K562 (cell line): ENCODE data around the gene MPHOSPH9. TPM values are rescaled to one million over a fixed set of nuclear protein-coding genes. Genes with fewer than 3 reads are reported as not detected.

Source experiments
- BRCA1 ChIP-seq, 2 experiments: fragments of 450-650 bp in 1 of 2; sonication (generic) in 1 of 2; formaldehyde crosslinking in 1 of 2; IDR thresholded peaks; 2 replicates each; pipeline versions ENCODE4 v1.5.0 to v1.6.1; 2017 to 2020; ENCODE audit warnings: mild to moderate bottlenecking in 1 of 2, missing genetic modification reagents in 1 of 2
- HMGN3 ChIP-seq: IDR thresholded peaks from 2 replicates; pipeline ENCODE4 v1.6.1; 2011; ENCODE audit warnings: borderline replicate concordance, low read depth, mild to moderate bottlenecking, mixed read lengths, low read length; ENCODE audit not compliant: insufficient read length; ENCODE audit errors: extremely low read depth
- MGA ChIP-seq: fragments of 450-650 bp; IDR thresholded peaks from 2 replicates; pipeline ENCODE4 v1.6.1; 2016; ENCODE audit warnings: mild to moderate bottlenecking, moderate library complexity
- NFE2L1 ChIP-seq: fragments of 450-650 bp; IDR thresholded peaks from 2 replicates; pipeline ENCODE4 v1.6.1; 2016; ENCODE audit warnings: missing genetic modification characterization, low read depth, mild to moderate bottlenecking, missing compliant biosample characterization, moderate library complexity, borderline replicate concordance
- RAD21 ChIP-seq, 2 experiments: fragments of 250-450 bp in 1 of 2; fragments of 450-650 bp in 1 of 2; sonication (Bioruptor Pico) in 1 of 2; formaldehyde crosslinking in 1 of 2; IDR thresholded peaks in 1 of 2; conservative IDR thresholded peaks in 1 of 2; 2 replicates each; pipeline versions ENCODE4 v1.4.0 to v1.8.0; 2020 to 2022; ENCODE audit warnings: mild to moderate bottlenecking in 2 of 2, moderate library complexity in 1 of 2
- RERE ChIP-seq: sonication (generic); formaldehyde crosslinking; IDR thresholded peaks from 2 replicates; pipeline ENCODE4 v1.8.0; 2023; ENCODE audit warnings: missing genetic modification reagents, mild to moderate bottlenecking, borderline replicate concordance
- polyA plus RNA-seq, 8 experiments: library from polyadenylated mRNA; depleted of rRNA in 4 of 8; stranded (reverse) in 5 of 8; unstranded in 3 of 8; fragments of >200 nt; fragmentation: Nextera tagmentation in 2 of 8; fragmentation: Illumina TruSeq in 1 of 8; extraction: Ambion mirVana in 2 of 8; extraction: Trizol in 1 of 8; gene quantifications; 2 replicates each; pipeline versions ENCODE4 v1.2.1 to v1.2.3, GENCODE V29; 2011 to 2014; ENCODE audit warnings: inconsistent platforms in 1 of 8, missing spikeins in 1 of 8
- total RNA-seq, 7 experiments: library from RNA; depleted of rRNA in 6 of 7; stranded (reverse); fragments of >200 nt in 6 of 7; fragmentation: Illumina TruSeq in 2 of 7; extraction: Trizol in 2 of 7; gene quantifications; 2 replicates each; pipeline versions ENCODE4 v1.2.1 to v1.2.3, GENCODE V29; 2011 to 2021; ENCODE audit warnings: low replicate concordance in 1 of 7

The MPHOSPH9 gene
- total and polyA plus RNA-seq, 9 of the 15 experiments (the other 6 are each of a cell fraction or from before 2014, with no cell fraction given), result 14.2 to 103 (median 54.5) TPM

- TF ChIP-seq RERE (CRISPR knock-in tag), result no peak
- TF ChIP-seq MGA, result peak; percentile 51; the same call in 1 of the 2 replicates
- TF ChIP-seq RAD21 (CRISPR knock-in tag; conservative IDR thresholded peaks at IDR 0.05 in 1 of 2, IDR thresholded peaks at IDR 0.05 in 1 of 2), result 0 out of 4 replicates have a peak, but pooled peaks of 1 of the 2 experiments have one; percentile 3
- no peak for TF ChIP-seq BRCA1 (IDR thresholded peaks at IDR 0.05)
- TF ChIP-seq BRCA1 (CRISPR knock-in tag; IDR thresholded peaks at IDR 0.05), result no peak
- no peak for TF ChIP-seq NFE2L1
- peak; percentile 86 for TF ChIP-seq HMGN3
Measured at GRCh38 chr12:123232807-123233504, at the start of gene MPHOSPH9, which contains the start of gene MTRFR (continued).
